ENCODE measurements around the gene CSNK2B.
"Not testable (repeated sequence)": the region's sequence is repeated elsewhere in the genome, so short reads cannot be mapped to it uniquely, and the experiment has no call there.

CSNK2B gene

DNA sequence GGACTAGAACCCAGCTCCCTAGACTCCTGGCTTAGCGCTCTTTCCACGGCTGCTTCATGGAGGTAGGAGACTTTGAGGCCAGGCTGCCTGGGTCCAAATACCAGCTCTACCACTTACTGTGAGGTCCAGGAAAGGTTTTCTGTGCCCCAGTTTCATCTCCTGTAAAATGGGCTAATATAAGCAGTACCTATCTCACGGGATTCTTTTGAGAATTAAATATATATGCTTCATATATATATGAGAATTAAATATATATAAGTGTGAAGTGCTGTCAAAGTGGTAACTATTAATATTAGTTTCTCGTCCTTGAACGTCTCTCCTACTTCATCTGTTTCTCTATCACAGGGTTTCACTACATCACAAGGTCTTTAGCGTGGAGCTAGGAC is 25.2 kb downstream of the CSNK2B start:
- no peak for DNase-seq

- no peak for DNase-seq
Observed at GRCh38 chr6:31691564-31692108, 25.8 kb downstream of the CSNK2B start.

- DNase-seq, result no peak
Observed at GRCh38 chr6:31692353-31692752, 26.5 kb downstream of the CSNK2B start.

DNA sequence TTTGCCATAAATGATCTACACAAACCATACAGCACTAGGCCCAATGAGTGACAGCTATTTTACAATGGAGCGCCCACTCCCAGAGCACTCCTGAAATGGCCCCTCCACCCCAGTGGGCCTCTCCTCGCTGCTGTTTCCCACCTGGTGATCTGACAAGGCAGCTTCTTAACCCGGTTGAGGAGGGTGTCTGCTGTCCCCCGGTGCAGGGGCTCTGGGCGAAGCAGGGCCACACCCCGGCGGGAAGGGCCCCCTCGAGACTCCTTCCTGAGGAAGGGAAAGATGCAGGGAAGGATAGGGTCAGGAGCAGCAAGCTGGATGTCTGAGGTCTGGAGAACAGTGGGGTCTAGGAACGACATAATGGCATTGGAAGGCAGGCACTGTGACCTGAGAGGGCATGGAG is 27.0 kb downstream of the CSNK2B start:
- DNase-seq, result no peak

DNA sequence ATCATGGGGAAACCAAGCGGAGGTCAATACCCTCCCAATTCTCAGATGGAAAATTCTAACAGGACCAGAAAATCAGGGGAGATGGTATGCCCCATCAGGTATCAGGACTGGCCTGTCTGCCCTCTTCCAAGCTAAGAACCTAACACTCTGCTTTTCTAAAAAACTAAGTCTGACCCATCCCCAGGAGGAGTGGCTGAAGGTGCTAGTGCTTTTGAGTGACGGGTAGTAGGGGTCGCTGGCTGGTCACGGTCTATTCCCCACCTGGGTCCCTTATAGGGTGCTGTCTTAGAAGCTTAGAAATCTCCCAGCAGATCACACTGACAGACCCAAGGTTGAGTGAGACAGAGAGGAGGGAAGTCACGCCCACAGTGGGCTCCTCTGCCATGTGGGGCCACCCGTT is 27.7 kb downstream of the CSNK2B start:
- DNase-seq, result no peak

DNA sequence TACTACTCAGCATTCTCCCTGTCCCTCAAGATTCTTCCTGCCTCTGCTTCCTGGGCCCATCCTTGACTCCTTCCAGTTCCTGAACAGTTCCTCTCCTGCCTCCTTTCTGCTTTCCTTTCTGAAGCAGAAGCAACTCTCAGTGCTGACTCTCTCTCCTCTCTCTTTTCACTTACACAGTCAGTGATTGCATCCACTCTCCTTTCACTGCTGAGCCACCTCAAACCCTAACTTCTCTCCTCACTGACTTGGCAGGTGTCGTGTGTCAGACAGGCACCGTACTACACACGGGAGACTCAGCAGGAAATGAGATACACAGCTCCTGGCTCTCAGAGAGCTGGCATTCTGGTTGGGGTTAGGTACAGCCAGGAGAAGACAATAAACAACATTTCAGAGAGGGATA is 31.7 kb downstream of the CSNK2B start:
- no peak for DNase-seq

DNA sequence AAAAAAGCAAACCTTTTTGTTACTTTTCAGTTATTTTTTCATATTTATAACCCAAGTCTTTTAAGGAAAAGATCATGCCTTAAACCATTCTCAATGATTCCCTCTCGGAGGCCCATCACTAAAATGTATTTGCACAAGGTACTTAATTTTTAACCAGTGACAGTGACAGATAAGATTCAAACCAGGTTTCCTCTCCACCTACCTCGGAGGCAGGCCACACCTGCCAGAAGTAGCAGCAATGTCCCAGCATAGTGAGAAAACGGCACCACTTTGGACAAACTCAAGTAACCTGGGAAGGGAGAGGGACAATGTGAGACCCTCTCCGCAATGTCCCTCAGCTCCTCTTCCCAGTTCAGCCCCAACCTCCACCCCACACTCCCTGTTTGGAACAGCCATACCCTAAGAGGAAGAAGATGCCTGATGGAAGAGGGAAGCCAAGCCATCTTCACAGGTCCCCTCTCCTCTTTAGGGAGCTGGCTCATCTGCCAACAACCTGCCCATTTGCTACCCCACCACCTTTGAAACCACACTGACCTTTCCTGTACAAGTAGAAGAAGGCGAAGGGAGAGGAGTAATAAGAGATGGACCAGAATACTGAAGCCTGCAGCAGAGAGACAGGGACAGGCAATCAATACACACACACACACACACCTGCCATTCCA is 35.0 kb downstream of the CSNK2B start:
- DNase-seq, result no peak

GRCh38 chr6:31701666-31702404 is 36.0 kb downstream of the CSNK2B start:
- DNase-seq, result no peak

DNA sequence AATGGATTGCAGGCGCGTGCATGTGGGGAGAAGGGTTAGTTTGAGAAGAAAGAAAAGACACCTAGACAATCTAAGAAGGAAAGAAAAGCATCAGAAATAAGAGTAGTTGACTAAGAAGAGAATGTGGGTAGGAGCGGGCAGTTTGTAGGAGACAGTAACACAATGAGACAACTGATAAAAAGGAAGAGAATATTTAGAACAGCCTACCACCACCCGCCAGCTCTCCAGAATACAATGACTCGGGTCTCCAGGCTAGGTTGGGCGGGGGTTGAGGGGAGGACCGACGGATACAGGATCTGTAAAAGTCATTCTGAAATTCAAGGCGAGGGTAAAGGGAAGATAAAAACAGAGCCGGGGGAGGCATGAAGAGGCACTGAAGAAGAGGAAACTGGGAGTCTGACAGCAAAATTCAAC is 36.5 kb downstream of the CSNK2B start:
- no peak for DNase-seq

GRCh38 chr6:31702819-31703716 is 37.2 kb downstream of the CSNK2B start, which contains the start of gene ABHD16A:
ABHD16A (minus strand) TSS chr6:31703324; CDS start chr6:31703281, 43 bp downstream.
- DNase-seq, result peak; percentile 99

DNA sequence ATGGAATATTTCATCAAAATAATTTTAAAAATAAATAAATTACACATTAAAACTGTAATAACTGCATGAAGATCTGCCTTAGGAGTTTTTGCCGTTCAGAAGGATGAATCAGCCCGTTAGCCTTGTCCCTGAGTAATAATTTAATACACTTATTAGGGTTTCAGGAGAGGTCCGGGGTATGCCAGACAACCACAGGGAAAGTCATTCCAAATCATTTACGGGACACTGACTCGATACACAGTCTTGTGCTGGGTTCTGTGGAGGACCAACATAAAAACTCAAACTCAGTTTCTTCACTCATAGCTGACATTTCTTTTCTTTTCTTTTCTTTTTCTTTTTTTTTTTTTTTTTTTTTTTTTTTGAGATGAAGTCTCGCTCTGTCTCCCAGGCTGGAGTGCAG is 40.1 kb downstream of the CSNK2B start:
- DNase-seq, result no peak

DNA sequence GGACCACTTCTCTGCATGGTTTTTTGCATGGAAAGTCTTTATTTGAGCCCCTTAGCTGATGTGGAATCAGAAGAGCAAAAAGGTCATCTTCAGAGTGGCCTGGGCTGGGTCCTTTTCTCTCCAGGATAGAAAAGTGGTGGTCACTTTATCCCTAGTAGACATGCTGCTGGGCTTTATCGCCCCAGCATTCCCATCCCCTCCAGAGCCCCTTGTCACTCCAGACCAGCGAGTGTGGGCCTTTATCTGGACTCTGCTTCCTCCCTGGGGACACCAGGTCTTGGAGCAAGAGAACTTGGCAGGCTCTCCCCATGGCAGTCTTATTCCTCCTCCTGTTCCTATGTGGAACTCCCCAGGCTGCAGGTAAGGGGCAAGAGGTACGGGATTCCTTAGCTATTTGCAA is 40.7 kb downstream of the CSNK2B start, which contains the start of gene LY6G6F:
Gene LY6G6F, plus strand, starts transcription at position 268 of the 400 bp plus-strand sequence. Its CDS starts 41 bp downstream, at position 309.
- no peak for DNase-seq

DNA sequence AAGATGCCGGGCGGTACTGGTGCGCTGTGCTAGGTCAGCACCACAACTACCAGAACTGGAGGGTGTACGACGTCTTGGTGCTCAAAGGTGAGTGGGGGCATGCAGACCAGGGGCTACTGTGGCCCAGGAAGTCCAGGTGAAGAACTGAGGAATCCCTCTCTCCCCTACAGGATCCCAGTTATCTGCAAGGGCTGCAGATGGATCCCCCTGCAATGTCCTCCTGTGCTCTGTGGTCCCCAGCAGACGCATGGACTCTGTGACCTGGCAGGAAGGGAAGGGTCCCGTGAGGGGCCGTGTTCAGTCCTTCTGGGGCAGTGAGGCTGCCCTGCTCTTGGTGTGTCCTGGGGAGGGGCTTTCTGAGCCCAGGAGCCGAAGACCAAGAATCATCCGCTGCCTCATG is 41.8 kb downstream of the CSNK2B start:
- no peak for DNase-seq

GRCh38 chr6:31708224-31708623 is 42.3 kb downstream of the CSNK2B start:
- no peak for DNase-seq

DNA sequence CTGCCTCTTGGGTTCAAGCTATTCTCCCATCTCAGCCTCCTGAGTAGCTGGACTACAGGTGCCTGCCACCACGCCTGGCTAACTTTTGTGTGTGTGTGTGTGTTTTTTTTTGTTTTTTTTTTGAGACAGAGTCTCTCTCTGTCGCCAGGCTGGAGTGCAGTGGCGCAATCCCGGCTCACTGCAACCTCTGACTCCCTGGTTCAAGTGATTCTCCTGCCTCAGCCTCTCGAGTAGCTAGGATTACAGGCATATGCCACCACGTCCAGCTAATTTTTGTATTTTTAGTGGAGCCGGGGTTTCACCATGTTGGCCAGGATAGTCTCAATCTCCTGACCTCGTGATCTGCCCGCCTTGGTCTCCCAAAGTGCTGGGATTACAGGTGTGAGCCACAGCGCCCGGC is 43.3 kb downstream of the CSNK2B start:
- not testable (repeated sequence) for DNase-seq

GRCh38 chr6:31710523-31711219 is 44.8 kb downstream of the CSNK2B start:
- no peak for DNase-seq

GRCh38 chr6:31711233-31711632 is 45.4 kb downstream of the CSNK2B start:
- no peak for DNase-seq

DNA sequence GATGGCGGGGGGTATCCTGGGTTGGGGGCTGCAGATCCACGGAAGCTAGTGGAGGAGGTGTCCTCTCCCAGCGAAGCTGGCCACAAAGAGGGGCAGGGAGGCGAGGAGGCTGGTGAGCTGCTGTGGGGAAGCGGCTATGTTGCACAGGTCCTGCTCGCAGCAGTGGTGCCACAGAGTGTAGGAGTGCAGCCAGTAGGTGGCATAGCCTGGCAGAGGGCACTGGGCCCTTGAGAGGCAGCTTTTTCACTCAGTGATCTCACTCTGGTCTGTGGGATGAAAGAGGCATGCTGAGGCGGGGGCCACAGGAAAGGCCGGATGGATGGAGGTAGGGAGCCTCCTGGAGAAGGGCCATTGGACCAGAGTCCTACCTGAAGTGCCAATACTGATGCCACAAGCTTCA is 46.4 kb downstream of the CSNK2B start:
- DNase-seq, result no peak

DNA sequence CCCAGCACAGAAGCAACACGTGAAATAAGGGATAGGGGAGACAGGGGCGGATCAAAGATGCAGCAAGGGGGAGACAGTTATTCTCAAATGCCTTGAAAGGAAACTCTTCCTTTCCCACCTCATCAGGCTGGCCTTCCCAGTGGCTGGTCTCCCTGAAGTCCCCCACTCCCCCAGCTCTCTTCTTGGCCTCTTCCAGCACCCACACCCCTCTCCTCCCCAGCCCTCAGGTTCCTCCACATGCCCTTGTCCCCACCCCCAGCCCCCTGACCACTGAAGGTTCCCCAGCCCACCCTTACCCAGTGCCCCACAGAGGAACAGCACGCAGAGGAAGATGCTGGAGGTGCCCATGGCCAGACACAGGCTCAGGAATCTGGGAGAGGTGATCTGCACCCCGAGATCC is 47.6 kb downstream of the CSNK2B start:
- no peak for DNase-seq

- no peak for DNase-seq
Observed at GRCh38 chr6:31713991-31714684, 48.3 kb downstream of the CSNK2B start.

DNA sequence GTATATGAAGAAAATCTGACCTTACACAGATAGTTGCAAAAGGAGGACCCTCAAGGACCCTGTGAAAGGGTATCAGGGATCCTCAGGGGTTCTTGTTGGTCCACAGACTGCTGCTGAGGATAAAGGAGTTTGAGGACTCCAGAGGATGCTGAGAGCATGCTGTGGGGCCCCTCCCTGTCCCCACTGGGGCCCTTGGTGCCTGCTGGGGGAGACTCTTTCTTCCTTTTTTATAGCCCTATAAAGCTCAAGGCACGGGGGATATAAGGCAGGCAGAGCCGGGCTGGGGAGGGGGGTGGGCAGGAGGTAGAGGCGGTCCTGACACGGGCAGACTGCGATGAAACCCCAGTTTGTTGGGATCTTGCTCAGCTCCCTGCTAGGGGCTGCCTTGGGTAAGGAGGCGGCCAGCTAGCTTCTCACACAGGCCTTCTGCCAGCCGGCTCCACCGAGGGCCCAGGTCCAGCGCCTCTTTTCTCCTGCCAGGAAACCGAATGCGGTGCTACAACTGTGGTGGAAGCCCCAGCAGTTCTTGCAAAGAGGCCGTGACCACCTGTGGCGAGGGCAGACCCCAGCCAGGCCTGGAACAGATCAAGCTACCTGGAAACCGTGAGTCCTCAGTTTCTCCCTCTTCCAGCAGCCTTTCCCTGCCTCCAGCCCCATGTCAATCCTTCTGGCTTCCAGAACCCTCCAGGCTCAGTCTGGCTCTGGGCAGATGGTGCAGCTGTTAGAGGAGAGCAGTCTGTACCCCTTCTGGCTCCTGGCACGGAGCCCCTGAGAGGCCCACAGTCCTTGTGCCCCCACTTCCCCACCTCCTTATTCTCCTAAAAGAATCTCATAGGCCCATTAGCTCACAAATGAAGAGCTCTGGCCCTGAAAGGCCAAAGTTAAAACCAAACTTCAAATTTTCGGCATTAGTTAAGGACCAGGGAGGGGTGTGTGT is 49.4 kb downstream of the CSNK2B start, which contains the start of gene LY6G6D:
Gene LY6G6D, plus strand, starts transcription at position 327 of the 937 bp plus-strand sequence. Its CDS starts 8 bp downstream, at position 335.
- no peak for DNase-seq
